ENCODE results near the gene ANKS3. TPM values are rescaled to one million over a fixed set of nuclear protein-coding genes. Genes with fewer than 3 reads are reported as not detected.

Gene ANKS3
- polyA plus RNA-seq, 1 of the 3 experiments (the other 2 are of a cell fraction) = 42.2 TPM

GRCh38 chr16:4659363-4660353 lies 74.4 kb downstream of the ANKS3 start (continued):
- TF ChIP-seq, protein P1, sequence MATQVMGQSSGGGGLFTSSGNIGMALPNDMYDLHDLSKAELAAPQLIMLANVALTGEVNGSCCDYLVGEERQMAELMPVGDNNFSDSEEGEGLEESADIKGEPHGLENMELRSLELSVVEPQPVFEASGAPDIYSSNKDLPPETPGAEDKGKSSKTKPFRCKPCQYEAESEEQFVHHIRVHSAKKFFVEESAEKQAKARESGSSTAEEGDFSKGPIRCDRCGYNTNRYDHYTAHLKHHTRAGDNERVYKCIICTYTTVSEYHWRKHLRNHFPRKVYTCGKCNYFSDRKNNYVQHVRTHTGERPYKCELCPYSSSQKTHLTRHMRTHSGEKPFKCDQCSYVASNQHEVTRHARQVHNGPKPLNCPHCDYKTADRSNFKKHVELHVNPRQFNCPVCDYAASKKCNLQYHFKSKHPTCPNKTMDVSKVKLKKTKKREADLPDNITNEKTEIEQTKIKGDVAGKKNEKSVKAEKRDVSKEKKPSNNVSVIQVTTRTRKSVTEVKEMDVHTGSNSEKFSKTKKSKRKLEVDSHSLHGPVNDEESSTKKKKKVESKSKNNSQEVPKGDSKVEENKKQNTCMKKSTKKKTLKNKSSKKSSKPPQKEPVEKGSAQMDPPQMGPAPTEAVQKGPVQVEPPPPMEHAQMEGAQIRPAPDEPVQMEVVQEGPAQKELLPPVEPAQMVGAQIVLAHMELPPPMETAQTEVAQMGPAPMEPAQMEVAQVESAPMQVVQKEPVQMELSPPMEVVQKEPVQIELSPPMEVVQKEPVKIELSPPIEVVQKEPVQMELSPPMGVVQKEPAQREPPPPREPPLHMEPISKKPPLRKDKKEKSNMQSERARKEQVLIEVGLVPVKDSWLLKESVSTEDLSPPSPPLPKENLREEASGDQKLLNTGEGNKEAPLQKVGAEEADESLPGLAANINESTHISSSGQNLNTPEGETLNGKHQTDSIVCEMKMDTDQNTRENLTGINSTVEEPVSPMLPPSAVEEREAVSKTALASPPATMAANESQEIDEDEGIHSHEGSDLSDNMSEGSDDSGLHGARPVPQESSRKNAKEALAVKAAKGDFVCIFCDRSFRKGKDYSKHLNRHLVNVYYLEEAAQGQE (IDR thresholded peaks at IDR 0.05; ENCODE audit: low read depth, low read length) = no peak

- Histone ChIP-seq H3K27me3 (ENCODE audit: insufficient read depth) (no peaks in the 10 kb centered on the region), H3K9me2 (no peaks in the 10 kb centered on the region), H2AFZ (ENCODE audit: low read depth) (no peak overlapping the region), H3K79me2 (ENCODE audit: insufficient read depth) (peaks cover 3% of the 10 kb centered on the region), H3K9me3 (no peaks in the 10 kb centered on the region), H3K4me3 (ENCODE audit: low read depth in 2 of 2, low read length in 1 of 2) (no peak overlapping the region), H3K4me1 (ENCODE audit: control insufficient read depth in 1 of 2, insufficient read depth in 2 of 2, low read depth in 1 of 2, low read length in 1 of 2) (no peaks in the 10 kb centered on the region), H3K36me3 (replicated peaks in 1 of 2; ENCODE audit: control insufficient read depth in 1 of 2, insufficient read depth in 2 of 2, low read length in 1 of 2) (peaks cover 7 to 41% of the 10 kb centered on the region in 2 experiments), H3K4me2 (no peak overlapping the region), H3K9ac (no peak overlapping the region), H3F3A (replicated peaks; ENCODE audit: insufficient read depth) (no peaks in the 10 kb centered on the region), H3K27ac (ENCODE audit: low read depth in 2 of 2, low read length in 1 of 2) (no peak overlapping the region), H4K20me1 (ENCODE audit: insufficient read depth) (peaks cover 4% of the 10 kb centered on the region; the same call in 1 of the 2 replicates)
- POLR2A ChIA-PET = no interaction called here
- CTCF ChIA-PET = interaction anchor here (0.9 kb wide), 1 partner anchor 71 kb away, joined by 4 read pairs; no protein-coding TSS in a partner anchor
- no peak for DNase-seq
- whole genome bisulfite sequencing (ENCODE audit: low lambda C conversion rate) = 96% methylated on average over 9 of the region's 25 CpGs
- no peak for TF ChIP-seq RFX5 (IDR thresholded peaks at IDR 0.05; ENCODE audit: low read length)
- TF ChIP-seq, protein P2, sequence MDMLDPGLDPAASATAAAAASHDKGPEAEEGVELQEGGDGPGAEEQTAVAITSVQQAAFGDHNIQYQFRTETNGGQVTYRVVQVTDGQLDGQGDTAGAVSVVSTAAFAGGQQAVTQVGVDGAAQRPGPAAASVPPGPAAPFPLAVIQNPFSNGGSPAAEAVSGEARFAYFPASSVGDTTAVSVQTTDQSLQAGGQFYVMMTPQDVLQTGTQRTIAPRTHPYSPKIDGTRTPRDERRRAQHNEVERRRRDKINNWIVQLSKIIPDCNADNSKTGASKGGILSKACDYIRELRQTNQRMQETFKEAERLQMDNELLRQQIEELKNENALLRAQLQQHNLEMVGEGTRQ (IDR thresholded peaks at IDR 0.05; ENCODE audit: borderline replicate concordance, low read depth, low read length) = no peak
- no peak for TF ChIP-seq YY1 (IDR thresholded peaks at IDR 0.05; ENCODE audit: low read depth)
- TF ChIP-seq, protein P3, sequence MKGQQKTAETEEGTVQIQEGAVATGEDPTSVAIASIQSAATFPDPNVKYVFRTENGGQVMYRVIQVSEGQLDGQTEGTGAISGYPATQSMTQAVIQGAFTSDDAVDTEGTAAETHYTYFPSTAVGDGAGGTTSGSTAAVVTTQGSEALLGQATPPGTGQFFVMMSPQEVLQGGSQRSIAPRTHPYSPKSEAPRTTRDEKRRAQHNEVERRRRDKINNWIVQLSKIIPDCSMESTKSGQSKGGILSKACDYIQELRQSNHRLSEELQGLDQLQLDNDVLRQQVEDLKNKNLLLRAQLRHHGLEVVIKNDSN (IDR thresholded peaks at IDR 0.05; ENCODE audit: borderline replicate concordance, low read depth) = no peak
- TF ChIP-seq ZBTB33 (IDR thresholded peaks at IDR 0.05; ENCODE audit: borderline replicate concordance, low read depth) = no peak
- TF ChIP-seq SIN3A (IDR thresholded peaks at IDR 0.05; ENCODE audit: borderline replicate concordance, low read depth, low read length) = no peak
- TF ChIP-seq MEF2A (IDR thresholded peaks at IDR 0.05; ENCODE audit: borderline replicate concordance, low read depth) = no peak
- TF ChIP-seq ELF1 (IDR thresholded peaks at IDR 0.05) = no peak
- no peak for TF ChIP-seq TAF1 (IDR thresholded peaks at IDR 0.05; ENCODE audit: borderline replicate concordance, low read depth, low read length)
- no peak for TF ChIP-seq CHD2 (IDR thresholded peaks at IDR 0.05; ENCODE audit: low read length, partially characterized antibody)
- no peak for TF ChIP-seq NRF1 (IDR thresholded peaks at IDR 0.05; ENCODE audit: low read depth, low read length)
- TF ChIP-seq MXI1 (IDR thresholded peaks at IDR 0.05; ENCODE audit: low read depth, low read length) = no peak
- no peak for TF ChIP-seq NFIC (IDR thresholded peaks at IDR 0.05; ENCODE audit: borderline replicate concordance)
- TF ChIP-seq, protein P1 (IDR thresholded peaks at IDR 0.05; ENCODE audit: low read depth, low read length) = no peak
- TF ChIP-seq GATA2 (CRISPR knock-in tag; IDR thresholded peaks at IDR 0.05) = no peak
Observed at GRCh38 chr16:4656695-4657686, 77.1 kb downstream of the ANKS3 start.
